Breast epithelium (tissue), 3 donors: ENCODE results near the gene SNHG17.

Source experiments
- CTCF ChIP-seq, 3 donors: fragments of 450-650 bp; IDR thresholded peaks; one replicate each; pipeline ENCODE4 v1.5.1; 2016 to 2017; ENCODE audit warnings: antibody characterized with exemption in 3 of 3, mild to moderate bottlenecking in 3 of 3, moderate library complexity in 3 of 3
- POLR2A ChIP-seq: fragments of 450-650 bp; IDR thresholded peaks from one replicate; pipeline ENCODE4 v1.6.1; 2016; ENCODE audit warnings: antibody characterized with exemption, mild to moderate bottlenecking, moderate library complexity

DNA sequence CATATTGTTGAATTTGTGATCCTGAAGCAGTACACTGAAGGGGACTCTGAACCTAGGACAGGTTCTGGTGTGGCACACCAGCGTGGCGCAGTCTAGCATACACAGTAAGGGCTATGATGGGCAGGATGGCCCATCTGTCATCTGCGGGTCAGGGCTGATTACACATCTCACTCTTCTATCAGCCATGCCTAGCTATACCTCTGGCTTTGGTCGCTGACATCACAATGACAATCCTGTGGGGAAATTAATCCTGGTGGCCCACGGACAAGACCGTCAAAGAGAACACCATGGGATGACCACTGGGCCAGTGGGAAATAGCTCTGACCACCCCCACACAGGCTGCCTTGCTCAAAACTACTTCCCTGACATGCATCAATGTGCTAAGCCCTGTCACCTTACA is 2.8 kb downstream of the SNHG17 start:
- TF ChIP-seq CTCF (IDR thresholded peaks at IDR 0.05) (no peak), POLR2A (no peak)
